HepG2 (cell line): Measurements from ENCODE around the gene ZNF888. TPM values are rescaled to one million over a fixed set of nuclear protein-coding genes. Genes with fewer than 3 reads are reported as not detected.

ENCODE experiments used
- ATAC-seq: fragments of 200-7000 bp; cut with Tn5 transposase; 3 replicates; pipeline ENCODE4 v1.9.1; 2020; ENCODE audit warnings: mild to moderate bottlenecking, moderate library complexity
- BruUV-seq: library from RNA; stranded (reverse); fragments of 400-500 nt; replicated peaks from 2 replicates; lab custom pipeline; 2021; lab: Mats Ljungman, UMichigan
- CTCF ChIA-PET: fragments of 300-600 bp; formaldehyde crosslinking; extraction: SDS; loops from one replicate; lab custom pipeline; 2021; ENCODE audit warnings: low total read pairs, inconsistent platforms, low intra/inter-chr PET ratio; lab: Yijun Ruan, JAX
- POLR2A ChIA-PET: fragments of 350-600 bp; sonication (Branson Sonifier 250); formaldehyde crosslinking; loops from one replicate; lab custom pipeline; 2020; ENCODE audit warnings: antibody characterized with exemption, inconsistent platforms; lab: Yijun Ruan, JAX
- DNase-seq: peaks from one replicate; pipeline ENCODE4 v3.0.0-alpha.2; 2015; ENCODE audit warnings: low spot score
- FAIRE-seq: peaks from 3 replicates; lab custom pipeline; 2011; peaks lifted over from hg19 to GRCh38; lab: Jason Lieb, UNC
- H2AFZ ChIP-seq: one replicate; pipeline ENCODE4 v1.6.1; 2011; ENCODE audit warnings: low read length, inconsistent platforms
- H3K27ac ChIP-seq: fragments of 300-600 bp; 3 replicates; pipeline ENCODE4 v1.8.0; 2011; ENCODE audit warnings: mixed run types, mild to moderate bottlenecking, mixed read lengths, low read length, inconsistent platforms; ENCODE audit not compliant: insufficient read depth; ENCODE audit errors: extremely low read length
- H3K27me3 ChIP-seq, 2 experiments: fragments of 200-600 bp in 1 of 2; 2 replicates in 1 of 2; 3 replicates in 1 of 2; pipeline versions ENCODE4 v1.6.0 to v1.8.0; 2011; ENCODE audit warnings: low read length in 2 of 2, mild to moderate bottlenecking in 2 of 2, moderate library complexity in 2 of 2, inconsistent platforms in 1 of 2; ENCODE audit not compliant: insufficient read depth in 2 of 2, control insufficient read depth in 1 of 2
- H3K36me3 ChIP-seq, 2 experiments: fragments of 200-600 bp in 1 of 2; replicated peaks in 1 of 2; 2 replicates in 1 of 2; 3 replicates in 1 of 2; pipeline versions ENCODE4 v1.5.1 to v1.8.0; 2011; ENCODE audit warnings: low read length in 2 of 2, inconsistent platforms in 1 of 2; ENCODE audit not compliant: insufficient read depth in 2 of 2, control insufficient read depth in 1 of 2
- H3K4me1 ChIP-seq: 2 replicates; pipeline ENCODE4 v1.5.1; 2012; ENCODE audit warnings: low read length, inconsistent platforms; ENCODE audit not compliant: insufficient read depth
- H3K4me2 ChIP-seq: 2 replicates; pipeline ENCODE4 v1.6.0; 2011; ENCODE audit warnings: low read depth, low read length, inconsistent platforms
- H3K4me3 ChIP-seq, 3 experiments: fragments of 200-600 bp in 1 of 3; sonication (generic), shearing (Covaris generic) in 1 of 3; replicated peaks in 1 of 3; 2 replicates each; pipeline ENCODE4 v1.5.1; 2011 to 2016; ENCODE audit warnings: low read length in 3 of 3, inconsistent platforms in 2 of 3, low read depth in 2 of 3, mild to moderate bottlenecking in 2 of 3, control low read depth in 1 of 3, mixed read lengths in 1 of 3; ENCODE audit not compliant: insufficient read depth in 1 of 3
- H3K79me2 ChIP-seq: one replicate; pipeline ENCODE4 v1.6.1; 2011; ENCODE audit warnings: low read length, inconsistent platforms; ENCODE audit not compliant: insufficient read depth
- H3K9ac ChIP-seq: 2 replicates; pipeline ENCODE4 v1.6.0; 2011; ENCODE audit warnings: mild to moderate bottlenecking, low read depth, low read length, inconsistent platforms; ENCODE audit not compliant: insufficient read depth
- H3K9me3 ChIP-seq: 2 replicates; pipeline ENCODE4 v1.5.1; 2012; ENCODE audit warnings: mild to moderate bottlenecking, low read length
- H4K20me1 ChIP-seq: 2 replicates; pipeline ENCODE4 v1.6.0; 2011; ENCODE audit warnings: inconsistent platforms, mild to moderate bottlenecking, low read length, moderate library complexity; ENCODE audit not compliant: insufficient read depth
- AGO2 ChIP-seq: fragments of 200-400 bp; formaldehyde crosslinking; optimal IDR thresholded peaks from 2 replicates; pipeline ENCODE3; 2017; ENCODE audit warnings: mild to moderate bottlenecking, low read depth, low read length, moderate library complexity
- EEA1 ChIP-seq: sonication (generic); formaldehyde crosslinking; IDR thresholded peaks from 2 replicates; pipeline ENCODE4 v1.5.1; 2020; ENCODE audit warnings: mild to moderate bottlenecking, missing genetic modification reagents, borderline replicate concordance
- ETV5 ChIP-seq: IDR thresholded peaks from 2 replicates; pipeline ENCODE4 v1.6.1; 2018; ENCODE audit warnings: missing biosample characterization, missing genetic modification reagents, inconsistent platforms, borderline replicate concordance
- GPN1 ChIP-seq: sonication (generic); formaldehyde crosslinking; IDR thresholded peaks from 2 replicates; pipeline ENCODE4 v1.5.1; 2020; ENCODE audit warnings: missing genetic modification reagents, borderline replicate concordance
- HDAC6 ChIP-seq: fragments of 200-600 bp; sonication (generic); IDR thresholded peaks from 2 replicates; pipeline ENCODE4 v1.7.0; 2017; ENCODE audit warnings: mild to moderate bottlenecking, antibody characterized with exemption, low read length, low read depth
- KMT2B ChIP-seq: IDR thresholded peaks from 2 replicates; pipeline ENCODE4 v1.6.1; 2016; ENCODE audit warnings: missing genetic modification reagents, missing compliant biosample characterization
- MYNN ChIP-seq: sonication (generic); formaldehyde crosslinking; IDR thresholded peaks from 2 replicates; pipeline ENCODE4 v1.4.0; 2020; ENCODE audit warnings: mild to moderate bottlenecking, low read depth, missing genetic modification reagents
- NCOR1 ChIP-seq: fragments of 200-600 bp; sonication (generic); IDR thresholded peaks from 2 replicates; pipeline ENCODE4 v1.7.0; 2017; ENCODE audit warnings: antibody characterized with exemption, low read length, borderline replicate concordance
- PHF5A ChIP-seq: IDR thresholded peaks from one replicate; pipeline ENCODE4 v1.6.1; 2018; ENCODE audit warnings: low read depth, missing genetic modification reagents; ENCODE audit not compliant: unreplicated experiment
- SOX6 ChIP-seq, 2 experiments: fragments of 450-650 bp in 1 of 2; sonication (generic) in 1 of 2; formaldehyde crosslinking in 1 of 2; IDR thresholded peaks; 2 replicates each; pipeline versions ENCODE4 v1.4.0 to v1.6.1; 2017 to 2020; ENCODE audit warnings: antibody characterized with exemption in 1 of 2, mild to moderate bottlenecking in 1 of 2, missing genetic modification reagents in 1 of 2
- STAT5B ChIP-seq: sonication (generic); formaldehyde crosslinking; IDR thresholded peaks from 2 replicates; pipeline ENCODE4 v1.4.0; 2020; ENCODE audit warnings: missing genetic modification reagents
- TOPORS ChIP-seq: sonication (generic); formaldehyde crosslinking; IDR thresholded peaks from 2 replicates; pipeline ENCODE4 v1.8.0; 2023; ENCODE audit warnings: mild to moderate bottlenecking, missing genetic modification reagents
- TP53 ChIP-seq: sonication (generic); formaldehyde crosslinking; conservative IDR thresholded peaks from 2 replicates; pipeline ENCODE4 v1.4.0; 2020; ENCODE audit warnings: missing genetic modification reagents
- YEATS4 ChIP-seq: sonication (generic); formaldehyde crosslinking; IDR thresholded peaks from 2 replicates; pipeline ENCODE4 v1.4.0; 2020; ENCODE audit warnings: missing genetic modification reagents, borderline replicate concordance
- ZNF160 ChIP-seq: sonication (generic); formaldehyde crosslinking; IDR thresholded peaks from 2 replicates; pipeline ENCODE4 v1.8.0; 2022; ENCODE audit warnings: mild to moderate bottlenecking, inconsistent platforms, missing genetic modification reagents
- ZNF282 ChIP-seq: fragments of 450-650 bp; IDR thresholded peaks from 2 replicates; pipeline ENCODE4 v1.6.1; 2018; ENCODE audit not compliant: partially characterized antibody
- ZNF331 ChIP-seq: sonication (generic); formaldehyde crosslinking; IDR thresholded peaks from 2 replicates; pipeline ENCODE4 v1.4.0; 2020; ENCODE audit warnings: missing genetic modification reagents
- ZNF333 ChIP-seq: sonication (generic); formaldehyde crosslinking; IDR thresholded peaks from 2 replicates; pipeline ENCODE4 v1.4.0; 2020; ENCODE audit warnings: mild to moderate bottlenecking, missing genetic modification reagents, borderline replicate concordance
- ZNF569 ChIP-seq: sonication (generic); formaldehyde crosslinking; IDR thresholded peaks from 2 replicates; pipeline ENCODE4 v1.5.0; 2020; ENCODE audit warnings: mild to moderate bottlenecking, missing genetic modification reagents, moderate library complexity, borderline replicate concordance
- ZNF598 ChIP-seq: sonication (generic); formaldehyde crosslinking; IDR thresholded peaks from 2 replicates; pipeline ENCODE4 v1.5.1; 2020; ENCODE audit warnings: mild to moderate bottlenecking, missing genetic modification reagents, borderline replicate concordance
- WGBS: methylation state at CpG from one replicate; pipeline ENCODE4 v1.1.6; 2017; ENCODE audit warnings: low lambda C conversion rate; 5-methylcytosine and 5-hydroxymethylcytosine counted together
- in situ Hi-C: cut with HindIII; loops from 2 replicates; pipeline ENCODE4 v1.10.0; 2017; ENCODE audit warnings: low pct_unique_long_range_greater_than_20kb; ENCODE audit not compliant: extremely low pct_ligation_motif_present
- intact Hi-C: fragments of 100-400 bp; cut with micrococcal nuclease; formaldehyde crosslinking; loops from one replicate; pipeline ENCODE4 v1.10.0; 2022; ENCODE audit not compliant: unreplicated experiment
- polyA plus RNA-seq, 8 experiments: library from polyadenylated mRNA; depleted of rRNA in 3 of 8; stranded (reverse) in 7 of 8; unstranded in 1 of 8; fragments of >200 nt; fragmentation: Illumina TruSeq in 4 of 8; extraction: Trizol in 4 of 8; gene quantifications; 2 replicates each; pipeline versions ENCODE4 v1.2.1 to v1.2.3, GENCODE V29; 2011 to 2016; ENCODE audit warnings: low read depth in 4 of 8, missing spikeins in 1 of 8, mixed read lengths in 1 of 8; ENCODE audit not compliant: insufficient read depth in 1 of 8
- total RNA-seq, 5 experiments: library from RNA; depleted of rRNA; stranded (reverse); fragments of >200 nt; fragmentation: Illumina TruSeq; extraction: Trizol; gene quantifications; 2 replicates each; pipeline ENCODE4 v1.2.3, GENCODE V29; 2016; ENCODE audit warnings: low read depth in 1 of 5
- TF ChIP-seq, protein P1 (sequence below): sonication (generic); formaldehyde crosslinking; IDR thresholded peaks from 2 replicates; pipeline ENCODE4 v1.8.1; 2023; ENCODE audit warnings: mild to moderate bottlenecking, missing genetic modification reagents
- TF ChIP-seq, protein P2 (sequence below): sonication (generic); formaldehyde crosslinking; IDR thresholded peaks from 2 replicates; pipeline ENCODE4 v1.8.0; 2022; ENCODE audit warnings: missing genetic modification reagents, mild to moderate bottlenecking, inconsistent platforms, borderline replicate concordance
- TF ChIP-seq, protein P3 (sequence below): sonication (generic); formaldehyde crosslinking; IDR thresholded peaks from 2 replicates; pipeline ENCODE4 v1.4.0; 2020; ENCODE audit warnings: missing genetic modification reagents; ENCODE audit errors: not compliant biosample characterization

The ZNF888 gene
- total and polyA plus RNA-seq, 2 of the 13 experiments (the other 11 are each of a cell fraction or from before 2014, with no cell fraction given) = 1.7 to 7.6 TPM

DNA sequence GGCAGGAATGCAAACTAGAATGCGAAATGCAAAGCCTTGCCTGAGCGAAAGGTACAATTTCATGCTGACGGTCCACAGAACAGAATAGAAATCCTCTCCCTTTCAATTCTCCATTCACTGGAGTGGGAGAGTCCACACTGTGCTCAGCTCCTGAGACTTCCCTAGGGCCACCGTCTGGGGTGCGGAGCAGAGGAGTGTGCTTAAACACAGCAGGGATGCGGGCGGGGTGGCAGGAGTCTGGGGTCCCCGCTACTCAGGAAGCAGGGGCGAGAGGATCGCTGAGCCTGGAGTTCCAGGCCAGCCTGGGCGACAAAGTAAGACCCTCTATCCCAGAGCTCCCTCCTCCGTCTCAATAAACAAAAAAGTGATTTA, 40.0 kb upstream of the ZNF888 start:
- ChIA-PET POLR2A (interaction anchor here (0.6 to 0.7 kb wide), 2 partner anchors 9 to 19 kb away, joined by 3 to 4 read pairs; no protein-coding TSS in a partner anchor), CTCF (no interaction called here)
- Histone ChIP-seq H3K4me2 (peak overlapping the region; percentile 83), H3K79me2 (peaks cover 35% of the 10 kb centered on the region), H3K9ac (peak overlapping the region; percentile 64; the same call in 1 of the 2 replicates), H3K27ac (peak overlapping the region; percentile 55), H3K4me3 (peak overlapping the region; percentile 79 to 98 (median 80)), H3K4me1 (peaks cover 35% of the 10 kb centered on the region), H3K9me3 (peaks cover 22% of the 10 kb centered on the region), H4K20me1 (no peaks in the 10 kb centered on the region), H2AFZ (peak overlapping the region; percentile 93), H3K27me3 (no peaks in the 10 kb centered on the region; a peak in 1 of 5 replicates), H3K36me3 (peaks cover 2 to 16% of the 10 kb centered on the region in 2 experiments; a peak in 3 of 5 replicates)
- intact Hi-C loops = loop anchor here (2.0 kb wide), 2 partner anchors 18 to 40 kb away; partner anchors contain the start of gene ZNF888
- FAIRE-seq = no peak
- 18% methylated on average over 8 of the region's 12 CpGs for WGBS
- in situ Hi-C loops = no loop called here
- no TSS peak for BruUV-seq
- peak; percentile 61 for ATAC-seq
- peak; percentile 2 for DNase-seq
- TF ChIP-seq SOX6 (IDR thresholded peaks at IDR 0.05) (no peak), SOX6 (CRISPR knock-in tag; IDR thresholded peaks at IDR 0.05) (no peak), MYNN (CRISPR knock-in tag) (no peak), ZNF598 (CRISPR knock-in tag) (0 out of 2 replicates have a peak, but pooled peaks have one; percentile 9), EEA1 (CRISPR knock-in tag) (no peak), GPN1 (CRISPR knock-in tag) (no peak), NCOR1 (no peak), STAT5B (CRISPR knock-in tag) (no peak), TOPORS (0 out of 2 replicates have a peak, but pooled peaks have one; percentile 43), PHF5A (CRISPR knock-in tag) (no peak), KMT2B (no peak), ZNF331 (CRISPR knock-in tag) (no peak), ETV5 (CRISPR knock-in tag) (no peak), ZNF160 (CRISPR knock-in tag) (no peak), ZNF569 (CRISPR knock-in tag) (no peak), TP53 (no peak), ZNF282 (no peak), HDAC6 (no peak), AGO2 (no peak), YEATS4 (no peak), ZNF333 (CRISPR knock-in tag) (no peak)
- TF ChIP-seq, protein P1, sequence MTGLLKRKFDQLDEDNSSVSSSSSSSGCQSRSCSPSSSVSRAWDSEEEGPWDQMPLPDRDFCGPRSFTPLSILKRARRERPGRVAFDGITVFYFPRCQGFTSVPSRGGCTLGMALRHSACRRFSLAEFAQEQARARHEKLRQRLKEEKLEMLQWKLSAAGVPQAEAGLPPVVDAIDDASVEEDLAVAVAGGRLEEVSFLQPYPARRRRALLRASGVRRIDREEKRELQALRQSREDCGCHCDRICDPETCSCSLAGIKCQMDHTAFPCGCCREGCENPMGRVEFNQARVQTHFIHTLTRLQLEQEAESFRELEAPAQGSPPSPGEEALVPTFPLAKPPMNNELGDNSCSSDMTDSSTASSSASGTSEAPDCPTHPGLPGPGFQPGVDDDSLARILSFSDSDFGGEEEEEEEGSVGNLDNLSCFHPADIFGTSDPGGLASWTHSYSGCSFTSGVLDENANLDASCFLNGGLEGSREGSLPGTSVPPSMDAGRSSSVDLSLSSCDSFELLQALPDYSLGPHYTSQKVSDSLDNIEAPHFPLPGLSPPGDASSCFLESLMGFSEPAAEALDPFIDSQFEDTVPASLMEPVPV (CRISPR knock-in tag) = 0 out of 2 replicates have a peak, but pooled peaks have one; percentile 25
- TF ChIP-seq, protein P2, sequence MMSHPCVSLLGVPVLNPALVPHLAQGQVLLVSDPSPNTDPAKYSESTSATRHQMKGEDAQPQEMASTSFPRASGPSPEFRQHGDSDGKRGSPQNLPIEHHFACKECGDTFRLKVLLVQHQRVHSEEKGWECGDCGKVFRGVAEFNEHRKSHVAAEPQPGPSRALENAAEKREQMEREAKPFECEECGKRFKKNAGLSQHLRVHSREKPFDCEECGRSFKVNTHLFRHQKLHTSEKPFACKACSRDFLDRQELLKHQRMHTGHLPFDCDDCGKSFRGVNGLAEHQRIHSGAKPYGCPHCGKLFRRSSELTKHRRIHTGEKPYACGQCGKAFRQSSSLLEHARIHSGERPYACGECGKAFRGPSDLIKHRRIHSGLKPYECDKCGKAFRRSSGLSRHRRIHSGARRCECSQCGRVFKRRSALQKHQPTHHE (CRISPR knock-in tag) = no peak
- TF ChIP-seq, protein P3, sequence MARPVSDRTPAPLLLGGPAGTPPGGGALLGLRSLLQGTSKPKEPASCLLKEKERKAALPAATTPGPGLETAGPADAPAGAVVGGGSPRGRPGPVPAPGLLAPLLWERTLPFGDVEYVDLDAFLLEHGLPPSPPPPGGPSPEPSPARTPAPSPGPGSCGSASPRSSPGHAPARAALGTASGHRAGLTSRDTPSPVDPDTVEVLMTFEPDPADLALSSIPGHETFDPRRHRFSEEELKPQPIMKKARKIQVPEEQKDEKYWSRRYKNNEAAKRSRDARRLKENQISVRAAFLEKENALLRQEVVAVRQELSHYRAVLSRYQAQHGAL (CRISPR knock-in tag) = no peak
